HUDEP-2 (cell line): ENCODE measurements around the gene SLC6A18.

Experiments
- DNase-seq, 76 experiments: peaks; one replicate each; lab custom pipeline; 2025; ENCODE audit not compliant: unreplicated experiment in 76 of 76; lab: John Stamatoyannopoulos, UW

Gene SLC6A18

DNA sequence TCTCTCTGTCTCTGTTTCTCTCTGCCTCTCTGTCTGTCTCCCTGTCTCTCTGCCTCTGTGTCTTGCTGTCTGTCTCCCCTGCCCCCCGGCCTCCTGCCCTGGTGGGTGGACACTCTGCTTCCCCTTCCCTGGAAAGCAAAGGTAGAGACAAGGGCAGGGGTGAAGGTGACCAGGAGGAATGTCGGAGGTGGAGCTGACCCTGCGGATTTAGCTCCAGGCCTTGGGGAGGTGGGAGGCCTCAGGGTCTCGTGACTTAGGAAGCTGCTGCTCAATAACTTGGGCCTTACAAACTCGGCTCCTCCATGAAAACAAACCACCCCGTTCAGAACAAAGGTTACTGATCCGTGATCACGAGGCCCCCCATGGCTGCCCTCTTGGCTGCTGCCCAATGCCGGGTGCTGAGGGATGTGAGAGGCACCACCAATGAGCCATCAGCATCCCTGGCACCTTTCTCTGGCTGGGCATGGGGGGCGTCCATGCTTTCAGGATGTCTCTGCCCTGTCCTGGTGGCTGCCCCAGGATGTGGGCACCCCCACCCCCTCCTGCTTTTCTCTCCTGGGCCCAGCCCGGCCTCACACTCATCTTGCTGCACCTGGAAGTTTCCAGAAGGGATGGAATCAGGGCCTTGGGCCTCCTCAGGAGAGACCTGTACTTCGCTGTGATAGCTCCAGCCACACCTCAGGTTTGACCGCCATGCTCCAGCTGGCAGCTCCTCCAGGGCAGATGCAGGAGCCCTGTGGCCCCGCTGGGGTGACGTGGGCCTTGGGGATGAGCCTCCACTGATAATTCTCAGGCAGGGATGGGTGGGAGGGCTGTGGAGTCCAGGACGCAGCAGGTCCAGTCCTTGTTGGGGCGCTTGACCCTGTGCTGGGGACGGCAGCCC lies 38.6 kb upstream of the SLC6A18 start:
- DNase-seq, result no peak

DNA sequence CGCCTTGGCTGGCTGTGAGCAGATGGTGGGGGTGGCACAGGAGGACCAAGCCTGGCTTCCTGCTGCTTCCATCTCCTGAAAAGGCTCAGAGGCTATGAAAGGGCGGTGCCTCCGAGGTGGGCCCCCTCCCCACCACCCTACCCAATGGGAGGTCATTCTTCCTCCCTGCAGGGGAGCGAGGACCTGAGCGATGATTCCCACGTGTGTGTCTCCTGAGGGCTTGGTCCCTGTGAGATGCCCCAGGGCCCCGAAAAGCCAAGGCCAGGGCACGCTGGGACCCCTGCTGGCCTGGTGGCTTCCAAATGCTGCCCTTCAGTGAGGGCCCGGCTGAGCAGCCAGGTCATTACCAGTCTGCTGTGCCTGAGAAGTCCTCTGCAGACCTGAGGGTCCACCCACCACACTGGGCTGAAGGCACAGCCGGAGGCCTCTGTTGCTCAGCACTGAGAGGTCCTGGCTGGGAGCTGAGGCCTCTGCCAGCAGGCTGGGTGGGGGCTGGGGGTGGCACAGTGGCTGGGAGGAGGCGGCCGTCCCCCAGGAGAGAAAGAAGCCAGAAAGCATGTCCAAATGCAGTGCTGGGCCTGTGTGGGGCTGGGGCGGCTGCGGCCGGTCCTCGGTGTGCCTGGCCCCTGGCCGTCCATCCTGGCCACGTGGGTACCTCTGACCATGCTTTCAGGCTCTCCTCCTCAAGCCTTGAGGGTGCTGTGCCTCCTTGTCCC lies 37.8 kb upstream of the SLC6A18 start:
- no peak for DNase-seq

DNA sequence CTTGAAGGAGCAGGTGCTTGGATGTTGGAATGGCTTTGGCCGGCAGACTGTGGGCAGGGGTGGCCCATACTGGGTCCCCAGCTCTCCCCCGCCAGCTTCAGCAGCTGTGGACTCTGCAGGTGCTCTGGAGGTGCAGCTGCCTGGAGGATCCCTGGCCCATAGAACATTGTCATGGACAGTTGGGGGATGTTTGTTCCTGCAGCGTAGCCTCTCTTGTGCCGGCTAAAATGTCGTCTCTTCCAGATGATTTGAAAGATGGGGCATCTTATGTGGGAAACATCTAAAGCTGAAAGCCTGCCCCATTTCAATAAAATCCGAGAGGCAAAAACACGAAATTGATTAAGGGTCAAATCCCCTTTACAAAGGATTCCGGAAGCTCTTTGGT lies 37.2 kb upstream of the SLC6A18 start:
- DNase-seq, result no peak

DNA sequence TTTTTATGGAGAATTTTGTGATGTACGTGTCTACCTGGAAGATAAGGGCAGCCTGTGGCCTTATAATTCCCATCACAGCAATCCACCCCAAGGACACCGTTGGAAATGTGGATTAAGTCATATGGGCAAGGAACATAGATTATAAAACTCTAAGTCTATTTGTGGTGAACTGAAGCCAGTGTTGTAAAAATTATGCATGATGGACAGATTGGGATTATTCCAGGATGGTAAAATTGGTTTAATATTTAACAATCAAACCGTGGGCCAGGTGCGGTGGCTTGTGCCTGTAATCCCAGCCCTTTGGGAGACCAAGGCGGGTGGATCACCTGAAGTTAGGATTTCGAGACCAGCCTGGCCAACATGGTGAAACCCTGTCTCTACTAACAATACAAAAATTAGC lies 36.7 kb upstream of the SLC6A18 start:
- DNase-seq, result no peak

DNA sequence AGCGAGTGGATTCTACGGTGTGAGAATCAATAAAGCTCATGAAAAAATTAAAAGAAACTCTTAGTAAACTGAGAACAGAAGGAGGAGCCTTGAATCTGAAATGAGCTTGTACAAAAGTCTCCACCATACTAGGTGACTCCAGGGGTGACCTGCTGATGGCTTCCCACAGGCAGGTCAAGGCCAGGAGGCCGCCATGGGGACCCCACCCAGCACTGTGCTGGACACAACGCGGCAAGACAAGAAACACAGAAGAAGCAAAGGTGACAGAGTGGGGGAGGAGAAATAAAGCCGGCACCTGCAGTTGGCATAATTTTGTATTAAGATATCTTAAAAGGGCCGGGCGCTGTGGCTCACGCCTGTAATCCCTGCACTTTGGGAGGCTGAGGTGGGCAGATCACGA lies 35.9 kb upstream of the SLC6A18 start:
- no peak for DNase-seq

DNA sequence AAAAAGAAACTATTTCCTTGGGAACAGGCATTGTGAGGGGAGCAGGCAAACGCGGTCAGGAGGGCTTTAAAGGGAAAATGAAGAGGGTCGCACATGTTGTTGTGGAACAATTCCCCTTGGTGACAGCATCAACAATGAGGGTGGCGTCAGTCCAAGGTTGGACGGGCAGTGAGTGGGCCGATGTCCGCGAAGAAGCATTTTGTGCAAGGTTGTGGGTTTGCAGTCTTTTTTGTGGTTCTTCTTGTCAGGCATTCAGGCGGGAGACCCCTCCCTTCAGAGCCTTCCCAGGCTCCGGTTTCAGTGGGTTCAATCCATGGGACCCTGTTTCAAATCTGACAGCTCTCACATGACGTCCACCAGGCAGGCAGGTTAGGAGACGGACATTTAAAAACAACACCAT lies 34.9 kb upstream of the SLC6A18 start:
- no peak for DNase-seq

DNA sequence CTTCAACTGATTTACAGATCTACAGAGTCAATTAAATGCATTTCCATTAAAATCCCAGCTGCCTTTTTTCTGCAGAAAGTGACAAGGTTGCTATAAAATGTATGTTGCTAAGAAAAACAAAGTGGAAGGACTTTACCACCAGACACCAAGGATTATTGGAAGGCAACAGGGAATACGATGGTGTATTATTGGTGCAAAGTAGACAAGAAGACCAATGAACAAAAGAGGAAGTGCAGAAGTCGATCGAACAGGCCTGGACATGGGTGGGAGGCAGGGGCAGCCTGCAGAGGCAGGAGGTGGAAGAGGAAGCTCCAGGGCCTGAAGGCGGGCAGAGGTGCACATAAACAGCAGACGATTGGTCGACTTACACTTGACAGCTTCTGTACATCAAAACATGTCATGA lies 34.3 kb upstream of the SLC6A18 start:
- DNase-seq, result peak in 14 of 76 experiments; percentile 5 to 38 (median 20)

DNA sequence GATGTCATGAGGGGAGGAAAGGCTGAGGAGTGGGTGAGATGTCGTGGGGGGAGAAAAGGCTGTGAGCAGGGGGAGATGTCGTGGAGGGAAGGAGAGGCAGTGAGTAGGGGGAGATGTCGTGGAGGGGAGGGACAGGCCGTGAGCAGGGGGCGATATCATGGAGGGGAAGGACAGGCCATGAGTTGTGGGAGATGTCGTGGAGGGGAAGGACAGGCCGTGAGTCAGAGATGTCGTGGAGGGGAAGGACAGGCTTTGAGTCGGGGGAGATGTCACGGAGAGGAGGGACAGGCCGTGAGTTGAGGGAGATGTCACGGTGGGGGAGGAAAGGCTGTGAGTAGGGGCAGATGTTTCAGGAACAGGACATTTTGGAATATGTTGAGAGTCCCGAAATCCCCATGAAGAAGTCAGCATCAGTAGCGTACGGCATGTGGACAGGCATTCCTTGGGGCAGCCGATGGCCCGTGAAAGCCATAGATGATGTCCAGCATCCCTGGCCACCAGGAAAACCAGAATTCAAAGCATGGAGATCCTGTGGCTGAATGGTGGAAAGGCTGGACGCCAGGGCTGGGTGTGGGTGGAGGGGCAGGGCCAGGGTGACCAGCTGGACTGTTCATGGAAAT lies 32.1 kb upstream of the SLC6A18 start:
- no peak for DNase-seq

DNA sequence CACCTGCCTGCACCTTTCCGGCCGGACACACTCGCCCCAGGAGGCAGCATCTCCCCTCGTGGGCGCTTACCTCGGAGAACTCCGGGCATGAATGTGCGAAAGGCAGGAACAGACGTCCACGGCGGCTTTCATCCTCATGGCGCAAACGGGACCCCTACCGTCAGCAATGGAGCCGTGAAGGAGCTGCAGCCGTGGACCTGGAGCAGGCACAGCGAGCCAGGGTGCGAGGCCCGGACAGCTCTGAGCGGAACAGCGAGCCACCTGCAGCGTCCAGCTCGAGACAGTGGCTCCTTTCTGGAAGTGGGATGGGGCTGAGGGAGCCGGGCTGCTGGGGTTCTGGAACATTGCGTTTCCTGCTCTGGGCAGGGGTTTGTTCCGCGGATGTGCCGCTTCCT lies 31.6 kb upstream of the SLC6A18 start:
- no peak for DNase-seq

DNA sequence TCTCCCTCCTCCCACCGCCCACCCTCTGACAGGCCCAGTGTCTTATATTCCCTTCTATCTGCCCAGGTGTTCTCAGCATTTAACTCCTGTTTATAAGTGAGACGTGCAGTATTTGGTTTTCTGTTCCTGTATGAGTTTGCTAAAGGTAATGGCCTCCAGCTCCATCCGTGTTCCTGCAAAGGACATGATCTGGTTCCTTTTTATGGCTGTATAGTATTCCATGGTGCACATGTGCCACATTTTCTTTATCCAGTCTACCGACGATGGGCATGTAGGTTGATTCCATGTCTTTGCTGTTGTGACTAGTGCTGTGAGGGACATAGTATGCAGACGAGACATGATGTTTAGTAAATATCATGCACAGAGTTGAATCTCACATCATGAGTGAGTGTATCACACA lies 30.8 kb upstream of the SLC6A18 start:
- DNase-seq, result no peak

DNA sequence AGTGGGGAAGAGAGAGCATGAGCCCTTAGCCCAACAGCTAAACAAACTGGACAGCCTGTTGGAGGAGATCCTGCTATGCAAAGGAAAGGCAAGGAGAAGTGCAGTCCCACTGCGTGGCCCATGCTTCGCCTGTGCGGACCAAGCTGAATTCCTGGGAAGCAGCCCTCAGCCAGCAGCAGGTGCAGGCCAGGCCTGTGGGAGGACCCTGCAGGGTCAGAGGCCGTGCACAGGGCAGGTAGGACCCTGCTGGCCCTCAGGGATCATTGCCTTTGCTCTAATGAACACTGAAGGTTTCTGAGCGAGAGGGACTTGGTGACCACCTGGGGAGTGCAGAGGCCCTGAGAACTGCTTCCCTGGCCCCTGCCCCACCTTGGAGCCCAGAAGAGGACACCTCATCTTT lies 29.7 kb upstream of the SLC6A18 start:
- no peak for DNase-seq

DNA sequence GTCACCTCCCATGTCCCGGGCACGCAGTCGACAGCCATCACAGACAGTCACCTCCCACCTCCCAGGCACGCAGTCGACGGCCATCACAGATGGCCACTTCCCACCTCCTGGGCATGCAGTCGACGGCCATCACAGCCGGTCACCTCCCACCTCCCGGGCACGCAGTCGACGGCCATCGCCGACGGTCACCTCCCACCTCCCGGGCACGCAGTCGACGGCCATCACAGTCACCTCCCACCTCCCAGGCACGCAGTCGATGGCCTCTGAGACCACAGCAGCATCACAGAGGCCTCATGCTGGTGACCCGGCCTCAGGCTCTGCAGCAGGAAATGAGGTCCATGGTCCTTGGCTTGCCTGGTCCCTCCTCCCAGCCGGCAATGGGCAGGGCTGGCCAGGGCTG lies 29.3 kb upstream of the SLC6A18 start:
- DNase-seq, result no peak

DNA sequence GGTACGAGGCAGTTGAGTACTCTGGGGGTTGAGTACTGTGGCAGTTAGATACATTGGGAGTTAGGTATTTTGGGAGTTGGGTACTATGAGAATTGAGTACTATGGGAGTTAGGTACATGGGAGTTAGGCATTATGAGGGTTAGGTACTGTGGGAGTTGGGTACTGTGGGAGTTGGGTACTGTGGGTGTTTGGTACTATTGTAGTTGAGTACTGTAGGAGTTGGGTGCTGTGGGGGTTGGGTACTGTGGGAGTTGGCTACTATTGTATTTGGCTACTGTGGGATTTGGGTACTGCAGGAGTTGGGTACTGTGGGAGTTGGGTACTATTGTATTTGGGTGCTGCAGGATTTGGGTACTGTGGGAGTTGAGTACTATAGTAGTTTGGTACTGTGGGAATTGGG lies 28.6 kb upstream of the SLC6A18 start:
- no peak for DNase-seq

DNA sequence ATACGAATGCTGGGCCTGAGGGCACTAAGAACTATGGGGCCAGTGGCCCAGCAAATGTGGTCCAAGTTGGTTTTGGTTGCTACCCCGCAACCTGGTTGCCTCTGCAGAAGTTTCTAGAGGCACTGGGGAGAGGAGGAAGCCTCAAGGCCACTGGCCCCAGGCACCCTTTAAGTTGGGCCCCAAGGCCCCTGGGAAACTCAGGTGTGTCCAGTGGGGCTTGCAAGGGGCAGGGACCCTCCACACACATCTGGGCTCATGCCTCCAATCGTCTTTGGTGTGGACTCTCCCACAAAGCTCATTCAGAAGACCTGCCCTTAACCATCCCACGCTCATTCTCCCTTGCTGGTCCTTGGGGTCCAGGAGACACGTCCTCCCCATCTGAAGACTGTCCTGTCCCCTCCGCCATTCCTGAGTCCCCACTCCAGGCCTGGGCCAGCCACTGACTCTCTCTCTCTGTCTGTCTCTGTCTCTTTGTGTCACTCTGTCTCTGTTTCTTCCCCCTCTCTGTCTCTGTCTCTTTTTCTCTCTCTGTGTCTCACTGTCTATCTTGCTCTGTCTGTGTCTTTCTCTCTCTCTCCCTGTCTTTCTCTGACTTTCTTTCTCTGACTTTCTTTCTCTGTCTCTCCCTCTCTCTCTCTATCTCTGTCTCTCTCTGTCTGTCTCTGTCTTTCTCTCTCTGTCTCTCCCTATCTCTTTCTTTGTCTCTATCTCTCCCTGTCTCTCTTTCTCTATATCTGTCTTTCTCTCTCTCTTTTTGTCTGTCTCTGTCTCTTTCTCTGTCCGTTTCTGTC lies 27.1 kb upstream of the SLC6A18 start:
- DNase-seq, result no peak

DNA sequence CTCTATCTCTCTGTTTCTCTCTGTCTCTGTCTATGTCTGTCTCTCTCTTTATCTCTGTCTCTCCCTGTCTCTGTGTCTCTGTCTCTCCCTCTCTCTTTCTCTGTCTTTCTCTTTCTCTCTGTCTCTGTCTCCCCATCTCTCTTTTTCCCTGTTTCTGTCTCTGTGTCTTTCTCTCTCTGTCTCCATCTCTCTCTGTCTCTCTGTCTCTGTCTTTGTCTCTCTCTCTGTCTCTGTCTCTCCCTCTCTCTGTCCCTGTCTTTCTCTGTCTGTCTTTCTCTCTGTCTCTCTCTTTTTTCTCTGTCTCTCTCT lies 25.9 kb upstream of the SLC6A18 start:
- DNase-seq, result no peak

DNA sequence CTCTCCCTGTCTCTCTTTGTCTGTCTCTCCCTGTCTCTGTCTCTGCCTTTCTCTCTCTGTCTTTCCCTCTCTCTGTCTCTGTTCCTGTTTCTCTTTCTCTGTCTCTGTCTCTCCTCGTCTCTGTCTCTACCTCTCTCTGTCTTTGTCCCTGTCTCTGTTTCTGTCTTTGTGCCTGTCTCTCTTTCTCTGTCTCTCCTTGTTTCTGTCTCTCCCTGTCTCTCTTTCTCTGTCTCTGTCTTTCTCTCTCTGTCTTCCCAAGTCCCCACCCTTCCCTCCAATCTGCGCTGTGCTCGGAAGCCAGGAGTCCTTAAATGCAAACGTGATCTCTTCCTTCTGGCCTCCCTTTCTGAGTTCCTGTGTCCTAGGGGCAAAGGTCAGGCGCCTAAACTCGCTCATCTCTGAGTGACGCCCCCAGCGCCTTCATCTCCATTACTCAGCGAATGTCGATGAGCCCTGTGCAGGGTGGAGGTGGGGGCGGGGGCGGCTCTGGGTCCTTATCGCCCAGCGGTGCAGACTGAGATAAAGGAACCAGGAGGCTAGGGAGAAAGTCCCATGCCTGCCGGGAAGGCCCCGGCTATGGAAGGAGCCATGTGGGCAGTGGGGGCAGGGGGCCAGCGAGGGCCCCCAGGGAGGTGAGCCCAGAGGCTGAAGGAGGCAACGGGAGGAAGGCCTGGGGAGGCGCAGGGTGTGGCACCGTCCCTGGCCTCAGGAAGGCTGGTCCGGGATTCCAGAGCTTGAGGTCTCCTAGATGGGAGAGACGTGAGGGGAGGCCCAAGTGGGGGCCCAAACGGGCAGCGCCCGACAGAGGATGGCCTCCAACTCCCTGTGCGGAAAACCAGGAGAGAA lies 25.3 kb upstream of the SLC6A18 start:
- DNase-seq, result peak in 74 of 76 experiments; percentile 21 to 90 (median 75)

DNA sequence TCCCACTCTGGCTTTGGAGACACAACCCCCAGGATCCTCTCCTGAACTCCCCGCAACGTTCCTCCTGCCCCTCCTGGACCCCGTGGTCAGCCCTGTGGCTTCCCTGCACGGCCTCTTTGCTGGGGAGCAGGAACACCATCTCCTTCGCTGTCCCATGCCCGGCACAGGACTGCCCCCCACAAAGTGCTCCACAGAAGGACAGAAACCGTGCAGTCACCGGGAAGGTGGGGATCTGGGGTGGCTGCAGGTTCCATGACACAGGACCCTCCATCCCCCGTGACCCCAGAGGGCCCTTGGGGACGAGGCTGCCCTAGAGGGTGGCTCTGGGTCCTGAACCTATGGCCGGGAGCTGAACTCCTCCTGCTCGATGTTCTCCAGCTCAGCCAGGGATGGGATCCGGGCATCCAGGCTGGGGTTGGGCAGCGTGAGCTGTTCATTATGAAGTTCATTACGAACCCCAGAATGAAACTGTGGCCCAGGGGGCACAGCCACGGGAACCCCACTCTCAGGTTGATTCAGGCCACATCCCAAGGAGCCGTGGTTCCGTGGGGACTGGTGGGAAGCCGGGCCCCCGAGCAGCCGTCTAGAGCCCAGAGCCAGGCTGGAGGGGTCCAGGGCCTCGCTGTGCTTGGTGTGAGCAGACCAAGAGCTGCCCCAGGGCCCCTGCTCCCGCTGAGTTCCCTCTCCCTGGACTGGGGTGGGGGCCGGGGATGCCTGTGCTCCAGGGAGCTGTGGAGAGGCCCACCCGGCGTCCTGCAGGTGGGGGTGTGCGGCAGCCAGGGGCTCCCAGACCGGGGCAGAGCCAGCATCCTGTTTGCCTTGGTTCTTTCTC lies 24.5 kb upstream of the SLC6A18 start:
- peak in 4 of 76 experiments; percentile 18 to 39 (median 32) for DNase-seq

DNA sequence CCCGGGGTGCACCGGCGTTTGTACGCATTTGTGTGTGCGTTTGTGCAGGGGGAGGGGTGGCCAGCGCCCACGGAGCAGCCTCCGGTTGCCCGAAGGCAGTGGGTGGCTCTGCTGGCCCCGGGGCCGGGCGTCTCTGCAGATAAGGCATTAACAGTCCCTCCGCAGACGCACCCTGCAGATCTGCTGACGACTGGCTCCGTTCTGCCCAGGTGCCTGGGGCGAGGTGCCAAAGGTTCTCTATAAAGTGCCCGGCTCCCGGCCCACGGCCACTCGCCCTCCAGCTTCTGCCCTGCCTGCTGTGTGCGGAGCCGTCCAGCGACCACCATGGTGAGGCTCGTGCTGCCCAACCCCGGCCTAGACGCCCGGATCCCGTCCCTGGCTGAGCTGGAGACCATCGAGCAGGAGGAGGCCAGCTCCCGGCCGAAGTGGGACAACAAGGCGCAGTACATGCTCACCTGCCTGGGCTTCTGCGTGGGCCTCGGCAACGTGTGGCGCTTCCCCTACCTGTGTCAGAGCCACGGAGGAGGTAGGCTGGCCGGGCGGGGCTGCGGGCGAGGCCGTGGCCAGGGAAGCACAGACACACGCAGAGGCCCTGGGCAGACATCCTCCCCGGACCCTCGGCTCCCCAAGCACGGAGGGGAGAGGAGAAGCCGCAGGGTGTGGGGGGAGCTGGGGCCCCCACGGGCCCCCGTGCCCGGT lies 23.7 kb upstream of the SLC6A18 start, which contains the start of gene SLC6A19:
SLC6A19 (plus strand) TSS at position 269 of the 699 bp plus-strand sequence; CDS start at position 325, 56 bp downstream.
- peak in 74 of 76 experiments; percentile 25 to 92 (median 76) for DNase-seq
